Uterus (tissue), 2 donors: ENCODE data around the gene TMEM131L.

Experiments
- CTCF ChIP-seq, 4 experiments: fragments of 200-600 bp in 2 of 4; fragments of 450-650 bp in 2 of 4; sonication (generic) in 2 of 4; IDR thresholded peaks; one replicate each; pipeline ENCODE4 v1.5.1; 2016 to 2019; ENCODE audit warnings: antibody characterized with exemption in 4 of 4, mild to moderate bottlenecking in 2 of 4, moderate library complexity in 1 of 4
- POLR2A ChIP-seq, 2 donors: fragments of 450-650 bp; IDR thresholded peaks; one replicate each; pipeline ENCODE4 v1.6.1; 2016; ENCODE audit warnings: antibody characterized with exemption in 2 of 2, mild to moderate bottlenecking in 1 of 2, moderate library complexity in 1 of 2

GRCh38 chr4:153651116-153651515, 185.0 kb downstream of the TMEM131L start:
- no peak for TF ChIP-seq CTCF (IDR thresholded peaks at IDR 0.05)
- no peak for TF ChIP-seq POLR2A (IDR thresholded peaks at IDR 0.05)
